Stimulated activated CD4-positive, alpha-beta T cell treated with anti-CD3 and anti-CD28 coated beads, Interleukin-2, amount 100 ng/mL, for 48 hours (primary cell): ENCODE measurements around the gene CSAG1.
"Not testable (repeated sequence)": the region's sequence is repeated elsewhere in the genome, so short reads cannot be mapped to it uniquely, and the experiment has no call there.

Experiments used
- DNase-seq, 2 donors: peaks; one replicate each; pipeline ENCODE4 v3.0.0-alpha.2; 2020

Gene CSAG1

GRCh38 chrX:152697952-152698931 lies 35.3 kb downstream of the CSAG1 start, which contains the start of gene MAGEA3:
MAGEA3 (plus strand) TSS chrX:152698794; CDS start chrX:152700833, 2,039 bp downstream.
- not testable (repeated sequence) for DNase-seq

- not testable (repeated sequence) for DNase-seq
These were observed 52.5 kb downstream of the CSAG1 start for GRCh38 chrX:152681012-152681411.
